Keratinocyte (primary cell): ENCODE data around the gene OTOP1. TPM values are rescaled to one million over a fixed set of nuclear protein-coding genes. Genes with fewer than 3 reads are reported as not detected.
"Not testable (repeated sequence)": the region's sequence is repeated elsewhere in the genome, so short reads cannot be mapped to it uniquely, and the experiment has no call there.

Source experiments
- DNase-seq: peaks from one replicate; pipeline ENCODE4 v3.0.0-alpha.2; 2011; ENCODE audit warnings: low read depth, missing footprints, low spot score
- FAIRE-seq: peaks from 2 replicates; lab custom pipeline; 2011; peaks lifted over from hg19 to GRCh38; lab: Jason Lieb, UNC
- H2AFZ ChIP-seq: 2 replicates; pipeline ENCODE4 v1.6.0; 2012; ENCODE audit warnings: low read length, control low read depth, inconsistent platforms; ENCODE audit not compliant: control insufficient read depth
- H3K27ac ChIP-seq: 2 replicates; pipeline ENCODE4 v1.5.1; 2011; ENCODE audit warnings: low read length; ENCODE audit not compliant: control insufficient read depth, insufficient read depth
- H3K27me3 ChIP-seq: 3 replicates; pipeline ENCODE4 v1.6.0; 2011; ENCODE audit warnings: low read length; ENCODE audit not compliant: control insufficient read depth, insufficient read depth; ENCODE audit errors: extremely low read depth
- H3K36me3 ChIP-seq, 2 experiments: 2 replicates in 1 of 2; 3 replicates in 1 of 2; pipeline ENCODE4 v1.5.1; 2011; ENCODE audit warnings: low read length in 2 of 2, mild to moderate bottlenecking in 1 of 2; ENCODE audit not compliant: control insufficient read depth in 2 of 2, insufficient read depth in 2 of 2; ENCODE audit errors: extremely low read depth in 1 of 2
- H3K4me1 ChIP-seq: 3 replicates; pipeline ENCODE4 v1.5.1; 2011; ENCODE audit warnings: low read length; ENCODE audit not compliant: control insufficient read depth, insufficient read depth; ENCODE audit errors: extremely low read depth
- H3K4me2 ChIP-seq: 3 replicates; pipeline ENCODE4 v1.6.0; 2011; ENCODE audit warnings: low read depth, low read length; ENCODE audit not compliant: control insufficient read depth, insufficient read depth; ENCODE audit errors: extremely low read depth
- H3K4me3 ChIP-seq, 3 experiments: fragments of 200-600 bp in 1 of 3; sonication (generic) in 1 of 3; 2 replicates in 2 of 3; 3 replicates in 1 of 3; pipeline ENCODE4 v1.5.1; 2011 to 2016; ENCODE audit warnings: low read length in 3 of 3, mild to moderate bottlenecking in 3 of 3, control low read depth in 2 of 3, inconsistent platforms in 1 of 3, low read depth in 1 of 3, mixed read lengths in 1 of 3, mixed run types in 1 of 3, moderate library complexity in 1 of 3; ENCODE audit not compliant: control insufficient read depth in 2 of 3, insufficient read depth in 2 of 3; ENCODE audit errors: extremely low read depth in 1 of 3
- H3K79me2 ChIP-seq: 2 replicates; pipeline ENCODE4 v1.6.0; 2012; ENCODE audit warnings: low read length; ENCODE audit not compliant: control insufficient read depth, insufficient read depth
- H3K9ac ChIP-seq: 3 replicates; pipeline ENCODE4 v1.6.0; 2011; ENCODE audit warnings: low read length; ENCODE audit not compliant: control insufficient read depth, insufficient read depth; ENCODE audit errors: extremely low read depth
- H3K9me1 ChIP-seq: 3 replicates; pipeline ENCODE4 v1.6.0; 2011; ENCODE audit warnings: low read length; ENCODE audit not compliant: control insufficient read depth, insufficient read depth; ENCODE audit errors: extremely low read depth
- H3K9me3 ChIP-seq: 2 replicates; pipeline ENCODE4 v1.5.1; 2012; ENCODE audit warnings: low read depth, low read length; ENCODE audit not compliant: control insufficient read depth
- H4K20me1 ChIP-seq: 3 replicates; pipeline ENCODE4 v1.6.0; 2011; ENCODE audit warnings: low read length; ENCODE audit not compliant: control insufficient read depth, insufficient read depth; ENCODE audit errors: extremely low read depth
- dilution Hi-C: fragments of 300-500 bp; cut with MboI; formaldehyde crosslinking; loops from one replicate; pipeline ENCODE4 v1.7.0; 2020; ENCODE audit warnings: low sequenced_read_pairs; ENCODE audit not compliant: extremely low pct_ligation_motif_present
- polyA plus RNA-seq, 5 experiments: library from polyadenylated mRNA; depleted of rRNA in 3 of 5; stranded (reverse) in 3 of 5; stranded (forward) in 1 of 5; unstranded in 1 of 5; fragments of >200 nt; gene quantifications; 1 replicate in 1 of 5; 2 replicates in 3 of 5; 3 replicates in 1 of 5; pipeline versions ENCODE4 v1.2.1 to v1.2.3, GENCODE V29; 2011 to 2012; ENCODE audit warnings: missing spikeins in 2 of 5, low read depth in 1 of 5, low replicate concordance in 1 of 5

The OTOP1 gene
- polyA plus RNA-seq, 1 donor (not counting 4 experiments of a cell fraction or from before 2014, with no cell fraction given) = not detected

DNA sequence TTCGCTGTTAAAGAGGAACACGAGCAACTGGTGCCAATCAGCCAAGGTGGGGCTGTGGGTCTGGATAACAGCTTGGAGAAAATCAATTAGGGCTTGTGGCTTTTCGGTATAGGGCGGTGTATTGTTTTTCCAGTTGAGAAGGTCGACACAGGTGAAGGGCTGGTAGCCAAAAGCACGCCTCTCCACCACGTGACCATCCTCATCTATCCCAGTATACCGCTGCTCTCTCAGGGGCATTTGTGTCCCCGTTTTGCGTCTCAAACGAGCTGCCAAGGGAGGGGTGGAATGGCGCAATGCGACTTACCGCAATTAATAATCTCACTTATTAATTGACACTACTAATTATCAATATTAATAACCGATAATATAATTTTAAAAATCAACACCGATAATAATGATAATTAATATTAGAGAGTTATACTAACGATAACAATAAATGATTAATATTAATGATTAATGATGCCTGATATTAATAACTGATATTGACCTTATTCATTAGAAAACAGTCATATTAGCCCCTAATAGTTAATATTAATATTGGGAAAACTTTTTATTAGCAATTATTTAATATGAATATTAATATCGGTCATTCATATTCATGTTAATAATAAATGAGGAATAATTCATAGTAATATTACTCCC lies 62.1 kb downstream of the OTOP1 start:
- H3K79me2 ChIP-seq, H2AFZ ChIP-seq, H3K27ac ChIP-seq, H3K4me2 ChIP-seq, H3K36me3 ChIP-seq, H4K20me1 ChIP-seq, H3K4me1 ChIP-seq, H3K9me3 ChIP-seq, FAIRE-seq, H3K9ac ChIP-seq, H3K27me3 ChIP-seq, H3K4me3 ChIP-seq, DNase-seq, dilution Hi-C loops, H3K9me1 ChIP-seq: not testable (repeated sequence)

DNA sequence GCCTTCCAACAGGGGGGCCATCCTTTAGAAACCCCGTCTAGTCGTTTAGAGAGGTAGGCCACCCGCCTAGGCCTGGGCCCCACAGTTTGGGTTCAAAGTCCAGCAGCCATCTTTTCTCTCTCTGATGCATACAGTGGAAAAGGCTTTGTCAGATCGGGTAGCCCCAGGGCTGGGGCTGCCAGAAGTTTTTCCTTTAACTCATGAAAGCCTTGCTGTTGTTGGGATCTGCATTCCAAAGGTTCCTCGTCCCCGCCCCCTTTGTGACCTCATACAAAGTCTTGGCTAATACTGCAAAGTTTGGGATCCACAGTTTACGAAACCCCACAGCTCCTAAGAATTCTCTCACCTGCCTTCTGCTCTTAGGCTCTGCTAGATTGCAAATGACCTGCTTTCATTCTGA lies 64.5 kb downstream of the OTOP1 start:
- H3K4me2 ChIP-seq, H3K4me3 ChIP-seq, H3K9me1 ChIP-seq, H3K36me3 ChIP-seq, FAIRE-seq, H3K27ac ChIP-seq, dilution Hi-C loops, H3K27me3 ChIP-seq, H3K4me1 ChIP-seq, H3K9me3 ChIP-seq, H3K9ac ChIP-seq, H2AFZ ChIP-seq, DNase-seq, H3K79me2 ChIP-seq, H4K20me1 ChIP-seq: not testable (repeated sequence)

DNA sequence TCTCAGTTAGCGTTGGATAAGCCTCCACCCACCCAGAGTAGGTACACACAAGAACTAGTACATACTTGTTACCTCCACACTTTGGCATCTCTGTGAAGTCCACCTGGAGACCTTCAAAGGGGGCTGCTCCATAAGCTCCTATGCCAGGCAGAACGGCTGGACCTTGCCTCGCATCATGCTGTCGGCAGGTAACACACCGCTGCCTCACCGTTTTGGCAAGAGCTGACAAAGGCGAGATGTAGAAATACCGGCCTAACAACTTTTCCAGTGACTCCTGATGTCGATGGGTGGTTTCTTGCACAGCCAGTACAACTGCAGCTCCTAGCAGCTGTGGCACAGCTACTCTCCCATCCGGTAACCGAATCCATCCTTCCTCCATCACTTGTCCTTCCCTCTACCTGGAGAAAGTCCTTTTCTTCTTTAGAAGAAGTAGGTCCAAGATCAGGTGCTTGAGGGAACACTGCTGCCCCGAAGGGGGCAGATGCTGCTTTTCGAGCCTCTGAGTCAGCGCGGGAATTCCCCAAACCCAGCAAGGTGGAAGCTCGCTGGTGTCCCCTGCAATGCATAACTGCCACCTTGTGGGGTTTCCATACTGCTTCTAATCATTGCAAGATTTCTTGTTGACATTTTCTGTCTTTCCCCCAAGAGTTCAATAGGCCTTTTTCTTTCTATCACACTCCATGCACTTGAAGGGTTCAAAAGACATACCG lies 65.6 kb downstream of the OTOP1 start:
- H3K27me3 ChIP-seq, H2AFZ ChIP-seq, DNase-seq, H3K9me3 ChIP-seq, FAIRE-seq, H3K36me3 ChIP-seq, H3K9me1 ChIP-seq, H3K27ac ChIP-seq, H3K4me3 ChIP-seq, dilution Hi-C loops, H3K9ac ChIP-seq, H3K4me2 ChIP-seq, H4K20me1 ChIP-seq, H3K4me1 ChIP-seq, H3K79me2 ChIP-seq: not testable (repeated sequence)
